GM12801 (cell line): ENCODE results near the gene PLEKHH3.

ENCODE experiments used
- TF ChIP-seq, protein P1 (sequence below): IDR thresholded peaks from one replicate; pipeline ENCODE4 v1.5.1; 2011; ENCODE audit warnings: control low read depth; ENCODE audit not compliant: insufficient read length; ENCODE audit errors: extremely low read depth

Gene PLEKHH3

GRCh38 chr17:42655528-42655927 lies 21.3 kb downstream of the PLEKHH3 start:
- TF ChIP-seq, protein P1, sequence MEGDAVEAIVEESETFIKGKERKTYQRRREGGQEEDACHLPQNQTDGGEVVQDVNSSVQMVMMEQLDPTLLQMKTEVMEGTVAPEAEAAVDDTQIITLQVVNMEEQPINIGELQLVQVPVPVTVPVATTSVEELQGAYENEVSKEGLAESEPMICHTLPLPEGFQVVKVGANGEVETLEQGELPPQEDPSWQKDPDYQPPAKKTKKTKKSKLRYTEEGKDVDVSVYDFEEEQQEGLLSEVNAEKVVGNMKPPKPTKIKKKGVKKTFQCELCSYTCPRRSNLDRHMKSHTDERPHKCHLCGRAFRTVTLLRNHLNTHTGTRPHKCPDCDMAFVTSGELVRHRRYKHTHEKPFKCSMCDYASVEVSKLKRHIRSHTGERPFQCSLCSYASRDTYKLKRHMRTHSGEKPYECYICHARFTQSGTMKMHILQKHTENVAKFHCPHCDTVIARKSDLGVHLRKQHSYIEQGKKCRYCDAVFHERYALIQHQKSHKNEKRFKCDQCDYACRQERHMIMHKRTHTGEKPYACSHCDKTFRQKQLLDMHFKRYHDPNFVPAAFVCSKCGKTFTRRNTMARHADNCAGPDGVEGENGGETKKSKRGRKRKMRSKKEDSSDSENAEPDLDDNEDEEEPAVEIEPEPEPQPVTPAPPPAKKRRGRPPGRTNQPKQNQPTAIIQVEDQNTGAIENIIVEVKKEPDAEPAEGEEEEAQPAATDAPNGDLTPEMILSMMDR = no peak

DNA sequence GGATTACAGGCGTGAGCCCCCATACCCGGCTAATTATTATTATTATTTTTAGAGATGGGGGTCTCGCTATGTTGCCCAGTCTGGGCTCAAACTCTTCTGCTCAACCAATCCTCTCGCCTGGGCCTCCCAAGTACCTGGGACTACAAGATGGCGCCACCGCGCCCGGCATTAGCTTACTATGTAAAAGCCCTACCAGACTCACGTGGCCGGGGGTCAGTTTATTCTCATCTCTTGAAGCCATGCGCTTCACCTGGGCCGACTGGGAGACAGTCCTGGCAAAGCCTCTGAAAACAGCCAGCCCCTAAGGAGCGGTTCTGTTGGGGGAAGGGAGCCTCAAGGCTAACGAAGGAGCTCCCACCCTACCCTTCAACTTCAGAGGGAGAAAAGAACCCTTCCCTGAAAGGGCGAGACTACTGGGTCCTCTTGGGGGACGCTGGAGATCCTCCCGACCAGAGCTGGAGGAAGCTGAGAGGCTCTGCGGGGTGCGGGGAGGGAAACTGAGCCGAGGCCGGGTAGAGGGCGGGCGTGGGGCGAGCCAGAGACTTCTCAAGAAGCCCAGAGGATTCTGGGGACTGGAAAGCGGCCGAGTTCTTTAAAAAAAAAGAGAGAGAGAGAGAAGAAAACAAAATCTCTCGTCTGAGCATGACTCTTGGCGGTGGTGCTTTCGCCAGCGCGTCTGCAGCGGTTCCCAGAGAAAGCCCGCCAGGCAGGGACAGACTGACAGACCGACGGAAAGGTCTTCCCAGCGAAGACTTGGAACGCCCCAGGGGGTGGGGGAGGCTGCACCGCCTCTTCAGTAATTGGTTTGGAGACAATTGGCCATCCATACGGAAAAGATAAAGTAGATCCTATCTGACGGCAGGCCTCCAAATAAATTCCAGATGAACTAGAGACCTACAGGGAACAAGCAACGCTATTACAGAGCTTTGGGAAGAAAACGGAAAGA lies 23.3 kb downstream of the PLEKHH3 start:
- TF ChIP-seq, protein P1 = no peak

DNA sequence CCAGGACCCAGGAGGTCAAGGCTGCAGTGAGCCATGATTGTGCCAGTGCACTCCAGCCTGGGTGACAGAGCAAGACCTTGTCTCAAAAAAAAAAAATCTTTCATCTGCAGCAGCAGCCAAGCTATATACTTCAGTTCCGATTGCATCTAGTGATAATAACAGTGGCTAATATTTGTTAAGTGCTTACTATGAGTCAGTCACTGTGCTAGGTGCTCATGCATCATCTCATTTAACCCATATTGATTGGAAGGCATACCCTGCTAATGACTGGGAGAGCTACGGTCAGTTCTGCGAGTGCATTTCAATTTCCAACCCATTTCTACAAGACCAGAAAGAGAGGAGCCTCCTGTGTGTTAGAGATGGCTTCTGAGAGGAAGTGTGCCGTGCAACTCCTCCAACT lies 25.4 kb downstream of the PLEKHH3 start:
- TF ChIP-seq, protein P1 = no peak

- TF ChIP-seq, protein P1 = no peak
Measured at GRCh38 chr17:42647778-42648177, 29.0 kb downstream of the PLEKHH3 start.

DNA sequence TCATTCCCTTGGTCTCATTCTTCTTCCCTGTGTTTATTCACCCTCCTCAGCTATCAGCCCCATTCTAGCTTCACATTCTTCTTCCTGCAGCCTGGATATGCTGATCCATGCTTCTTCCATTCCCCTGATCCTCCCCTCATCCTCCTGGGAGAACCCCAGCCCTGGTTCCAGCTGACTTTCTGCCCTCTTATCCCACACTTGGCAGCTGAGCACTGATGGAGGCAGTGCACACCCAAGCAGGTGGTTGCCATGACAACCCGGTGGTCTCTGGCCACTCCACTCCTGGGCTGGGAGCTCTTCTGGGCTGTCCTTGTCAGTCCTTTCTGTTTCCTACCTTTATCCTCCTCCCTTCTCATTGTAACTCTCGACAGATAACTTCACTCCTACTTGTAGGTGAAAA lies 34.5 kb downstream of the PLEKHH3 start:
- TF ChIP-seq, protein P1 = no peak

- TF ChIP-seq, protein P1 = no peak
Measured at GRCh38 chr17:42640121-42640520, 36.7 kb downstream of the PLEKHH3 start.

DNA sequence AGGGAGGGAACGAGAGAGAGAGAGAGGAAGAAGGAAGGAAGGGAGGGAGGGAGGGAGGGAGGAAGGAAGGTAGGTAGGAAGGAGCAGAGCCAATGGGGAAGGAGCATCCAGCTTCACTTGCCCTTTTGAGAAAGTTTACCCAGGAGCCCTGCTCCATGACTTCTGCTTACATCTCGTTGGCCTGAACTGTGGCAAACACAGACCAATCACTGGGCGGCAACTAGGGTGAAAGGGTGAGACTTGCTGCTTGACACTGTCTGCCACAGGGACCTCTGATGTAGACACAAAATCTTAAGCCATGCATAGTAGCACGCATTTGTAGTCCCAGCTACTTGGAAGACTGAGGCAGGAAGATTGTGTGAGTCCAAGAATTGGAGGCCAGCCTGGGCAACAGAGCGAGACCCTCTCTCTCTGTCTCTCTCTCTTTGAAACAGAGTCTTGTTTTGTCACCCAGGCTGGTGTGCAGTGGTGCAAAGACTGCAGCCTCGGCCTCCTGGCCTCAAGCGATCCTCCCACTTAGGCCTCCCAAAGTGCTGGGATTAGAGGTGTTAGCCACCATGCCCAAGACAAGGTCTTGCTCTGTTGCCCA lies 37.2 kb downstream of the PLEKHH3 start:
- TF ChIP-seq, protein P1 = no peak
